Endodermal cell (in vitro differentiated cells): ENCODE results near the gene FUT8. TPM values are rescaled to one million over a fixed set of nuclear protein-coding genes. Genes with fewer than 3 reads are reported as not detected.

ENCODE experiments used
- DNase-seq: peaks from one replicate; pipeline ENCODE4 v3.0.0-alpha.2; 2017
- H3K27ac ChIP-seq: 2 replicates; pipeline ENCODE4 v1.5.1; 2013; ENCODE audit warnings: mild to moderate bottlenecking, low read depth, low read length, moderate library complexity
- H3K27me3 ChIP-seq: 2 replicates; pipeline ENCODE4 v1.6.1; 2013; ENCODE audit warnings: mild to moderate bottlenecking, low read length, moderate library complexity; ENCODE audit not compliant: insufficient read depth, control insufficient read depth, poor library complexity, severe bottlenecking
- H3K36me3 ChIP-seq: 2 replicates; pipeline ENCODE4 v1.7.0; 2013; ENCODE audit warnings: mild to moderate bottlenecking, low read length, moderate library complexity; ENCODE audit not compliant: control insufficient read depth, insufficient read depth
- H3K4me1 ChIP-seq: one replicate; pipeline ENCODE4 v1.7.0; 2013; ENCODE audit warnings: low read length; ENCODE audit not compliant: control insufficient read depth, insufficient read depth
- H3K4me3 ChIP-seq: 2 replicates; pipeline ENCODE4 v1.5.1; 2013; ENCODE audit warnings: mild to moderate bottlenecking, low read length, moderate library complexity
- H3K9ac ChIP-seq: 2 replicates; pipeline ENCODE4 v1.6.1; 2013; ENCODE audit warnings: mild to moderate bottlenecking, low read length, moderate library complexity; ENCODE audit not compliant: poor library complexity, severe bottlenecking; ENCODE audit errors: extremely low read depth
- H3K9me3 ChIP-seq: 2 replicates; pipeline ENCODE4 v1.6.1; 2013; ENCODE audit warnings: mild to moderate bottlenecking, low read length, moderate library complexity; ENCODE audit not compliant: control insufficient read depth
- H3K27ac Mint-ChIP-seq: 2 replicates; pipeline ENCODE4 v1.8.0; 2020; ENCODE audit warnings: mixed read lengths
- H3K27me3 Mint-ChIP-seq: 2 replicates; pipeline ENCODE4 v1.8.0; 2021; ENCODE audit warnings: mild to moderate bottlenecking, mixed read lengths; ENCODE audit not compliant: insufficient read depth
- H3K36me3 Mint-ChIP-seq: 2 replicates; pipeline ENCODE4 v1.8.0; 2020; ENCODE audit warnings: low read depth, mixed read lengths
- H3K4me1 Mint-ChIP-seq: 2 replicates; pipeline ENCODE4 v1.8.0; 2020; ENCODE audit warnings: mixed read lengths
- H3K4me3 Mint-ChIP-seq: 2 replicates; pipeline ENCODE4 v1.8.0; 2020; ENCODE audit warnings: mild to moderate bottlenecking, moderate library complexity, mixed read lengths
- H3K9me3 Mint-ChIP-seq: 2 replicates; pipeline ENCODE4 v1.8.0; 2020; ENCODE audit warnings: mild to moderate bottlenecking, mixed read lengths
- CTCF ChIP-seq: fragments of 200-600 bp; sonication (generic); conservative IDR thresholded peaks from 2 replicates; pipeline ENCODE4 v1.5.0; 2021; ENCODE audit warnings: antibody characterized with exemption, mild to moderate bottlenecking
- WGBS, 2 experiments: methylation state at CpG; one replicate each; pipeline versions ENCODE4 v1.1.5 to v1.1.7; 2013; ENCODE audit warnings: missing lambda C conversion rate in 2 of 2, mixed read lengths in 1 of 2; ENCODE audit not compliant: insufficient coverage in 1 of 2, insufficient read length in 1 of 2; 5-methylcytosine and 5-hydroxymethylcytosine counted together
- total RNA-seq, 2 donors: library from RNA; stranded (reverse); fragmentation: NEBNext Ultra II Directional in 1 of 2; extraction: Animal tissue kit (Norgen Biotek cat#: 25700) in 1 of 2; gene quantifications; 2 replicates in 1 of 2; 3 replicates in 1 of 2; pipeline ENCODE4 v1.2.1, GENCODE V29; 2021

The FUT8 gene
- total RNA-seq, 2 donors from 2014 or later, result 63.9 to 76.9 TPM

- no peak overlapping the region for H3K27ac Mint-ChIP-seq
- Histone ChIP-seq H3K27me3 (no peaks in the 10 kb centered on the region), H3K9me3 (peaks cover 17% of the 10 kb centered on the region), H3K4me1 (peaks cover 9% of the 10 kb centered on the region), H3K9ac (no peak overlapping the region), H3K4me3 (no peak overlapping the region), H3K36me3 (peaks cover 12% of the 10 kb centered on the region), H3K27ac (no peak overlapping the region)
- no peaks in the 10 kb centered on the region for H3K27me3 Mint-ChIP-seq
- no peak overlapping the region for H3K4me3 Mint-ChIP-seq
- TF ChIP-seq CTCF, result no peak
- peaks cover 23% of the 10 kb centered on the region for H3K4me1 Mint-ChIP-seq
- 82 to 100% methylated on average over 1 of the region's 1 CpG for WGBS, 2 experiments
- H3K36me3 Mint-ChIP-seq, result peaks cover 9% of the 10 kb centered on the region
- peaks cover 15% of the 10 kb centered on the region for H3K9me3 Mint-ChIP-seq
- DNase-seq, result no peak
Observed at GRCh38 chr14:65431951-65432350, 19.4 kb downstream of the FUT8 start.

DNA sequence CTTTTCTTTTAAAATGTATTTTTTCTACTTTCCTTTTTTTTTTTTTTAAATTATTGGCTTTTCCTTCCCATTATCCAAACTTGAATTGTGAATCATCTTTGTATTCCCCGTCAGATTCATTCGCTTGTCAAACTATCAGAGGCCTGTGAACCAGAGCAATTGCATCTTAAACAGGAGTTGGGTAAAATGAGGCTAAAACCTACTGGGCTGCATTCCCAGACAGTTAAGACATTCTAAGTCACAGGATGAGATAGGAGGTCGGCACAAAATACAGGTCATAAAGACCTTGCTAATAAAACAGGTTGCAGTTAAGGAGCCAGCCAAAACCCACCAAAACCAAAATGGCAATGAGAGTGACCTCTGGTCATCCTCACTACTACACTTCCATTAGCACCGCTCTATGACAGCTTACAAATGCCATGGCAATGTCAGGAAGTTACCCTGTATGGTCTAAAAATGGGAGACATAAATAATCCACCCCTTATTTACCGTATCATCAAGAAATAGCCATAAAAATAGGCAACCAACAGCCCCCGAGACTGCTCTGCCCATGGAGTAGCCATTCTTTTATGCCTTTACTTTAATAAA is 19.9 kb downstream of the FUT8 start:
- no peaks in the 10 kb centered on the region for H3K27me3 Mint-ChIP-seq
- Histone ChIP-seq H3K36me3 (peaks cover 12% of the 10 kb centered on the region), H3K4me1 (peaks cover 9% of the 10 kb centered on the region), H3K27me3 (no peaks in the 10 kb centered on the region), H3K9ac (no peak overlapping the region), H3K9me3 (peaks cover 17% of the 10 kb centered on the region), H3K27ac (no peak overlapping the region), H3K4me3 (no peak overlapping the region)
- 86 to 94% methylated on average over 1 to 6 of the region's 6 CpGs for WGBS, 2 experiments
- no peak for DNase-seq
- no peak overlapping the region for H3K4me3 Mint-ChIP-seq
- no peak overlapping the region for H3K27ac Mint-ChIP-seq
- H3K4me1 Mint-ChIP-seq, result peaks cover 28% of the 10 kb centered on the region
- peaks cover 9% of the 10 kb centered on the region for H3K36me3 Mint-ChIP-seq
- peaks cover 15% of the 10 kb centered on the region for H3K9me3 Mint-ChIP-seq
- TF ChIP-seq CTCF, result no peak

GRCh38 chr14:65433157-65433556 is 20.6 kb downstream of the FUT8 start:
- no peak for DNase-seq
- no peak overlapping the region for H3K9ac ChIP-seq
- H3K4me3 Mint-ChIP-seq, result no peak overlapping the region
- H3K27ac ChIP-seq, result no peak overlapping the region
- no peak overlapping the region for H3K27ac Mint-ChIP-seq
- H3K4me1 ChIP-seq, result peaks cover 9% of the 10 kb centered on the region
- H3K9me3 Mint-ChIP-seq, result peaks cover 15% of the 10 kb centered on the region
- 84% methylated on average over 2 of the region's 2 CpGs; no CpG with 5 or more reads in 1 of the 2 experiments for WGBS, 2 experiments
- no peaks in the 10 kb centered on the region for H3K27me3 ChIP-seq
- H3K36me3 ChIP-seq, result peaks cover 12% of the 10 kb centered on the region
- peaks cover 34% of the 10 kb centered on the region for H3K4me1 Mint-ChIP-seq
- no peak overlapping the region for H3K4me3 ChIP-seq
- H3K9me3 ChIP-seq, result peaks cover 17% of the 10 kb centered on the region
- TF ChIP-seq CTCF, result no peak
- H3K27me3 Mint-ChIP-seq, result no peaks in the 10 kb centered on the region
- H3K36me3 Mint-ChIP-seq, result peaks cover 9% of the 10 kb centered on the region
